ENCODE results near the gene ZNF860.
"Not testable (repeated sequence)": the region's sequence is repeated elsewhere in the genome, so short reads cannot be mapped to it uniquely, and the experiment has no call there.

Gene ZNF860

DNA sequence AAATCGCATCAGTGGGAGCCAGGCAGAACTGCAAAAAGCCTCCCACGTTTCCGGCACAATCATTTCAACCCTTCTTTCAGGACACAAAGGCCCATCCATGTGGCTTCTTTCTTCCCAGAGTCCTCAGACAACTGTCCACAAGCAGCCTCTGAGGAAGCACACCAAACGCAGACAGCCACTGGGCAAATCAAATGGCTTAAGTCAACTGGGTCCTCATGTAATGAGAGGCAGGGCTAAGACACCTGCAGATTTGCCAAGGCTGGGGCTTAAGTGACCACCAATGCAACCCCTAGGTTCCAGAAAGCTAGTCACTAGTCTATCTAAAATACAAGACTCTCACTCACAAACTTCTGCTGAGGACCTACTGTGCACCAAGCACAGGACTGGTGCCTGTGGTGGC lies 8.5 kb upstream of the ZNF860 start:
- H3K27me3 Mint-ChIP-seq (ENCODE audit: low read depth): peaks cover 8% of the 10 kb centered on the region
- no peaks in the 10 kb centered on the region for H3K9me3 Mint-ChIP-seq
- H3K4me1 Mint-ChIP-seq (ENCODE audit: low read depth): peaks cover 1% of the 10 kb centered on the region
- H3K36me3 Mint-ChIP-seq (ENCODE audit: low read depth): peaks cover 2% of the 10 kb centered on the region
- no peak for DNase-seq (ENCODE audit: low spot score)
- no peak overlapping the region for H3K27ac Mint-ChIP-seq
- no peak overlapping the region for H3K4me3 Mint-ChIP-seq

DNA sequence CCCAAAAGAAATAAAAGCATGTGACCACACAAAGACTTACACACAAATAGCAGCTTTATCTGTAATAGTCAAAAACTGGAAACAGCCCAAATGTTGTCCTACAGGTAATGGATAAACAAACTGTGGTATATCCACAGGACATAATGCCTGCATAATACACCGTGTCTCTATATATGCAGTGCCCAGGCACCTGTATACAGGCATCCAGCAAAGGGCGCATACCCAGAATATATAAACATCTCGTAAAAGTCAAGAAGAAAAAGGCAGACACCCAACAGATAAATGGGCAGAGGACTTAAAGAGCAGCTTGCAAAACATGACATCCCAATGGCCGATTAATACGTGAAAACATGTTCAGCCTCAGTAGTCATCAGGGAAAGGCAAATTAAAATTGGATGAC lies 7.7 kb upstream of the ZNF860 start:
- Mint-ChIP-seq H3K4me1 (ENCODE audit: low read depth) (peaks cover 5% of the 10 kb centered on the region), H3K9me3 (no peaks in the 10 kb centered on the region), H3K27ac (no peak overlapping the region)

DNA sequence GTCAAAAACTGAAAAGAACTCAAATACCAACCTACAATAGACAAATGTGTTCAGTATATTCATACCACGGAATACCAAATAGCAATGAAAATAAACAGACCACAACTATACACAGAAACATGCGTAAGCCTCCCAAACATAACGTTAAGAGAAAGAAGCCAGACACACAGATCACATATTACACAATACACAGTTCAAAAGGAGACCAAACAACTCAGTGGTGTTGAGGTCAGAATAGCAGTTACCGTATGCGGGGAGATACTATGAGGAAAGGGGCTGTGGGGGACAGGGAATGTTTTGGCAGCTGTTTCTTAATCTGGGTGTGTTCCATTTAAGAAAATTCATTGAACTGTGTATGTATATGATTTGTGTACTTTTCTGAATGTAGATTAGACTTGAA lies 7.1 kb upstream of the ZNF860 start:
- peaks cover 18% of the 10 kb centered on the region for H3K27me3 Mint-ChIP-seq (ENCODE audit: low read depth)
- peaks cover 2% of the 10 kb centered on the region for H3K36me3 Mint-ChIP-seq (ENCODE audit: low read depth)
- H3K4me3 Mint-ChIP-seq: no peak overlapping the region
- no peak overlapping the region for H3K27ac Mint-ChIP-seq
- peaks cover 9% of the 10 kb centered on the region for H3K4me1 Mint-ChIP-seq (ENCODE audit: low read depth)
- no peaks in the 10 kb centered on the region for H3K9me3 Mint-ChIP-seq
- DNase-seq (ENCODE audit: low spot score): no peak

More for the DNA sequence above, 7.7 kb upstream of the ZNF860 start:
- DNase-seq (ENCODE audit: low spot score): no peak
- Mint-ChIP-seq H3K27me3 (ENCODE audit: low read depth) (peaks cover 12% of the 10 kb centered on the region), H3K36me3 (ENCODE audit: low read depth) (peaks cover 2% of the 10 kb centered on the region), H3K4me3 (no peak overlapping the region)

DNA sequence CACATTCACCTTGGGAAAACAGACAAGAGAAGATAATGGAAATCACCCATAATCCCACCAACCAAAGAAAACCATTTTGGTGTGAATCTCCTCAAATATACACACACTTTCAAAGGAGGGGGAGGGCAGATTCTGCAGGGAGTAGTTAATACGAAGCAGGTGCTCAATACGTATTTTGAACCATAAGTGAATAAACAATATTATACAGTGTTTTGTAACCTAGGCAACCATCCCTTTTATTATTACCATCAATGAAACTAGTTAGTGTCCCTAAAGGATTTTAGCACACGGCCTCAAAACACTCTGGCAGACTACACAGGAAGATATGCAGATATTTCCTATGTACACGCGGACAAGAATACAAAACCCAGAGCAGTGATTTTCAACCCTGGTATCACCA lies 6.6 kb upstream of the ZNF860 start:
- peaks cover 2% of the 10 kb centered on the region for H3K36me3 Mint-ChIP-seq (ENCODE audit: low read depth)
- H3K4me3 Mint-ChIP-seq: no peak overlapping the region
- H3K27ac Mint-ChIP-seq: no peak overlapping the region
- peaks cover 21% of the 10 kb centered on the region for H3K27me3 Mint-ChIP-seq (ENCODE audit: low read depth)
- DNase-seq (ENCODE audit: low spot score): no peak
- H3K4me1 Mint-ChIP-seq (ENCODE audit: low read depth): peaks cover 12% of the 10 kb centered on the region
- H3K9me3 Mint-ChIP-seq: no peaks in the 10 kb centered on the region

DNA sequence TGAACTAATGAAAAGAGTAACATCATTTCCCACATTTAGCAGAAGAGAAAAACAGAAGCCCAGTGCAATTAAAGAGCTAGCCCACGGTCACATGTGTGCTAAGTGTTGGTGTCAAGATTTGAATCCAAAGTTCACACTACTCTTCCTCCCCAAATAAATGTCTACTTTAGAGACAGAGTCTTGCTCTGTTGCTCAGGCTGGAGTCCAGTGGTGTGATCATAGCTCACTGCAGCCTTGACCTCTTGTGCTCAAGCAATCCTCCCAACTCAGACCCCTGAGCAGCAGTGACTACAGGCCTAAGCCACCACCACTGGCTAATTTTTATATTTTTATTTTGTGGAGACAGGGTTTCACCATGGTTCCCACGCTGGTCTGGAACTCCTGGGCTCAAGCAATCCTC lies 5.2 kb upstream of the ZNF860 start:
- Mint-ChIP-seq H3K9me3 (no peaks in the 10 kb centered on the region), H3K27me3 (ENCODE audit: low read depth) (peaks cover 27% of the 10 kb centered on the region), H3K4me1 (ENCODE audit: low read depth) (peaks cover 16% of the 10 kb centered on the region), H3K27ac (no peak overlapping the region), H3K4me3 (no peak overlapping the region), H3K36me3 (ENCODE audit: low read depth) (peaks cover 2% of the 10 kb centered on the region)
- no peak for DNase-seq (ENCODE audit: low spot score)

DNA sequence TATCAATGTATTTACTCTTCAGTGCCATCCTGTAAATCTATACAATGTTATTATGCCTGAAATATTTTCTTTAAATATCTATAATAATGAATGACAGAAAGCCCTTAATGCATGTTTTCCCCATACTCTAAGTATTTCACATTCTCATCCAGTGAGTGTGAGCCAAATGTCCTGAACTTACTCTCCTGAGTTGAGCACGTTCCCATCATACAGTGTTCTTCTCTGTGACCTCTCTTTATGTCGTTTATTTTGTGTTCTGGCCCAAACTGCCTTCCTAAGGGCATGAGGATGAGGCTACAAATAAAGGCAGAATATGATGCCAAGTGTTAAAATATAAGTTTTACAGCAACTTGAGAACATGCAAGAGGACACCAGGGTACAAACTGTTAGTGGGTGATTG lies 3.8 kb upstream of the ZNF860 start:
- Mint-ChIP-seq H3K36me3 (ENCODE audit: low read depth) (peaks cover 2% of the 10 kb centered on the region), H3K4me3 (no peak overlapping the region), H3K9me3 (no peaks in the 10 kb centered on the region), H3K4me1 (ENCODE audit: low read depth) (peaks cover 18% of the 10 kb centered on the region), H3K27me3 (ENCODE audit: low read depth) (peaks cover 40% of the 10 kb centered on the region), H3K27ac (no peak overlapping the region)
- DNase-seq (ENCODE audit: low spot score): no peak

DNA sequence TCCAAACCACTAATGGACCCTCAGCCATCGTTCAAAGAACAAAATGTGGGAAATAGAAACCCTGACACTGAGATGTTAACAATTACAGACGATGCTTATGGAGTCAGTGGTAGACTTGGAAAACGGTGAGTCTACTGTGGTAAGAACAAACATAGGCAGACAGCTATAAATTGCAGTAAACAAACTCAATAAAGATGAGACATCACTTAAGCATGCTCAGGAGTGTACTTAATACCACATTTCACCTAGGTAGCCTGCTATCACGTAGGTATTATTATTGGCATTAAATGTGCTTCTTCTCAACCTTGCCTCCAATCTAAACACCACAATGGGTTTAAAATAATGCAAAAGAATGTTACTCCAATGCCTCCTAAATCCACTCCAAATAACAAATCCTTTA lies 3.0 kb upstream of the ZNF860 start:
- peaks cover 2% of the 10 kb centered on the region for H3K36me3 Mint-ChIP-seq (ENCODE audit: low read depth)
- DNase-seq (ENCODE audit: low spot score): no peak
- peak overlapping the region; percentile 72 for H3K4me3 Mint-ChIP-seq

DNA sequence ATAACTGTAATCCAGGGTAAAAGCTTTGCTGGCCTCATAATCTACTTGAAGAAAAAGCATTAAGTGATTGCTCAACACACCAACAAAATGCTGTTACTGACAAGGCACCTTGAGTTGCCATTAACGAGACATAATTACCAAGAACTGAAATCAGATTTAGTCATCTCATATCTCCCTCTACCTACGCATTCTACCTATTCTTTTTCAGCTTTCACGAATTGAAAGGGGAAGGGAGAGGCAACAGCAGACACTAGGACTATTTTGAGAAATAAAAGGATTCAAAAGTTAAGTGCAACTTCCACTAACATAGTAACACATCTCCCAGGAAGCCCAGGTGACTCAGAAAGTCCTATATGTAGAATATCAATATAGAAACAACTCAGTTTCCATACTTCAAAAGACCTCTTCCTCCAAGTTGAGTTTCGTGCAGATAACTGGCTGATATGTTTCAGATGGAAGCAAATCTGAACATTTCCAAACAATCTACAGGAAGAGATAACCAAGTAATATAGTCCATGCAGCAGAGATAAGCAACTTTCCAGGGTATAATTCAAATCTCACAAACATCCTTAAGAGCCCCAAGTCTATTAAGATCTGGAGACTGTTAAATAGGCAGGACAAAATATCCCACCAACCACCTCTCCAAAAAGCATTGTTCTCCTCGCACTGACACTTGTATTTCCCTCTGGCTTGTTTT lies 2.4 kb upstream of the ZNF860 start:
- Mint-ChIP-seq H3K9me3 (no peaks in the 10 kb centered on the region), H3K36me3 (ENCODE audit: low read depth) (peaks cover 2% of the 10 kb centered on the region), H3K4me3 (peak overlapping the region; percentile 72), H3K27ac (peak overlapping the region; percentile 64), H3K4me1 (ENCODE audit: low read depth) (peaks cover 18% of the 10 kb centered on the region), H3K27me3 (ENCODE audit: low read depth) (peaks cover 48% of the 10 kb centered on the region)
- DNase-seq (ENCODE audit: low spot score): peak; percentile 29

More for the DNA sequence above, 3.0 kb upstream of the ZNF860 start:
- Mint-ChIP-seq H3K27me3 (ENCODE audit: low read depth) (peaks cover 47% of the 10 kb centered on the region), H3K4me1 (ENCODE audit: low read depth) (peaks cover 18% of the 10 kb centered on the region), H3K27ac (no peak overlapping the region), H3K9me3 (no peaks in the 10 kb centered on the region)

DNA sequence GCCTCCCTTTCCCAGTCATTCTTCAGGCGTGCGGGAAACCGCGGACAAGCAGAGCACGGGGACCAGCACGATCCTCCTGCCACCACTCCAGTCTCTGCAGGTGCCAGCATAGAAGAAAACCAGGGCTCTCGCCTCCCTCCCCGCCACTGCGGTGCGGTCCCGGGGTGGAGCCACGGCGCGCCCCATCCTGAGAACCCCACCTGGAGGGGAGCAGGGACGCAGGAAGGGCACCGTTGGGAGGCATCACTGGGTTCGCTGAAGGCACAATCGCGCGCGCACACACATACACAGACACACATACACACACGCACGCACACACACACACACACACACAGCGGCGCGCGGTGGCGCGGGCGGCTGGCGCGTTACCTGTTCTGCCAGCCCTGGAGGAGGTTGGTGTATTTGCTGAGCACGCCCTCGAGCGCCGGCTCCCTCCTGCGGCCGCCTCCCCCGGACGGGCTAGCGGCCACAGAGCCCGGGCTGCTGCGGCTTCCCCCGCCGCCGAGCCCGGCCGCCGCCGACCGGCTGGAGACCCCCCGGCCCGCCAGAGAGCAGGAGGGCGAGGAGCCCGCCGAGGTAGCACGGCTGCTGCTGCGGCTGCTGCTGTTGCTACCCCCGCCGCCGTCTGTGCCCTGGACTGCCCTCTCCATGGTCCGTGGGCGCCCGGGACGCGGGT lies 882 bp upstream of the ZNF860 start:
- peaks cover 48% of the 10 kb centered on the region for H3K27me3 Mint-ChIP-seq (ENCODE audit: low read depth)
- H3K4me3 Mint-ChIP-seq: peak overlapping the region; percentile 82
- peak overlapping the region; percentile 38 for H3K27ac Mint-ChIP-seq
- H3K36me3 Mint-ChIP-seq (ENCODE audit: low read depth): no peaks in the 10 kb centered on the region
- peaks cover 18% of the 10 kb centered on the region for H3K4me1 Mint-ChIP-seq (ENCODE audit: low read depth)
- DNase-seq (ENCODE audit: low spot score): peak; percentile 38
- H3K9me3 Mint-ChIP-seq: no peaks in the 10 kb centered on the region

DNA sequence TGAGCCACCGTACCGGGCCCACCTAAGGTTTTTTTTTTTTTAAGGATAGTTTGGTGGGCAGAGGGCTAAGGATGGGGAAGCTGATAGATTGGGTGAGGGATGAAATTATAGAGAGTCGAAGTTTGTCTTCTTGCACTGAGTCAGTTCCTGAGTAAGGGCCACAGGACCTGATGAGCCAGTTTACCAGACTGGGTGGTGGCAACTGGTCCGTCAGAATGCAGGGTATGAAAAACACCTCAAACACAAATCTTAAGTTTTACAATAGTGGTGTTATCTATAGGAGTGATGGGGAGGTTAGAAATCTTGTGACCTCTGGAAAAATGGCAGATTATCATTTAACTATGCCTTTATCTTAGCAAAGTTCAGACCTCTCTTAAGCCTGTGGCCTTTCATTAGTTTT lies 2.8 kb downstream of the ZNF860 start:
- Mint-ChIP-seq H3K4me3 (no peak overlapping the region), H3K27me3 (ENCODE audit: low read depth) (peaks cover 32% of the 10 kb centered on the region), H3K27ac (no peak overlapping the region), H3K4me1 (ENCODE audit: low read depth) (peaks cover 12% of the 10 kb centered on the region), H3K9me3 (peaks cover 3% of the 10 kb centered on the region), H3K36me3 (ENCODE audit: low read depth) (no peaks in the 10 kb centered on the region)
- DNase-seq (ENCODE audit: low spot score): no peak

DNA sequence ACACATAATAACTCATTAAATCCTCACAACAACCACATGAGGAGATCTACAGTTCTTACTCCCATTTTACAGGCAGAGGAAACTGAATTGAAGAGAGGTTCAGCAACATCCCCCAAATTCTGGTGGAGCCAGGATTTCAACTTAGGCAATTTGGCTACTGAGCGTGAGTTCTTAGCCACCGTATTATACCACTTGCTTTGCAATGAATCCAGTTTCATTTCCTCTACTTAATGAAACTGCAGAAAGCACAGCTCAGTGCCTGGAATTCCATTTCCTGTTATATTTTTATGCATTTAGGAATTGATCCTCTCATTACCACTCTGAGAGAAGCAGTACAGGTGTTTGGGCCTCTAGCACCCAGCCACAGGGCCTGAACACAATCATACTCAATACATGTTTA lies 4.3 kb downstream of the ZNF860 start:
- DNase-seq (ENCODE audit: low spot score): no peak
- Mint-ChIP-seq H3K4me1 (ENCODE audit: low read depth) (peaks cover 3% of the 10 kb centered on the region), H3K27me3 (ENCODE audit: low read depth) (peaks cover 22% of the 10 kb centered on the region), H3K4me3 (no peak overlapping the region), H3K36me3 (ENCODE audit: low read depth) (no peaks in the 10 kb centered on the region), H3K27ac (no peak overlapping the region), H3K9me3 (peaks cover 3% of the 10 kb centered on the region)

DNA sequence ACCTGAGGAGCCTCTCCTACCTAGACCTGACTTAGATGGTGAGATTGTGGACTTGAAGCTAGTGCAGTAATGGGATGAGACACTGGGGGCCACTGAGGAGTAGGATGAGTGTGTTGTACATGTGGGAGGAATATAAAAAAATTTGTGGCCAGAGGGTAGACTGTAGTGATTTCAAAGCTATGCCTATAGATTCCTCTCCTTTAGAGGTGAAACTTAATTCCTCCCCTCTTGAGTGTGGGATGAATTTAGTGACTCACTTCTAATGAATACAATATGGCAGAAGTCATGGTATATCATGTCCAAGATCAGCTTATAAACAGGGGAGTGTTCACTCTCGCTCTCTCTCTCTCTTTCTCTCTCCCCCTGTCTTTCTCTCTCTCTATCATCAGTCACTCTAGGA lies 6.7 kb downstream of the ZNF860 start:
- peaks cover 7% of the 10 kb centered on the region for H3K9me3 Mint-ChIP-seq
- peaks cover 3% of the 10 kb centered on the region for H3K36me3 Mint-ChIP-seq (ENCODE audit: low read depth)
- H3K4me3 Mint-ChIP-seq: no peak overlapping the region
- no peak overlapping the region for H3K27ac Mint-ChIP-seq
- no peaks in the 10 kb centered on the region for H3K4me1 Mint-ChIP-seq (ENCODE audit: low read depth)
- DNase-seq (ENCODE audit: low spot score): no peak
- peaks cover 3% of the 10 kb centered on the region for H3K27me3 Mint-ChIP-seq (ENCODE audit: low read depth)

DNA sequence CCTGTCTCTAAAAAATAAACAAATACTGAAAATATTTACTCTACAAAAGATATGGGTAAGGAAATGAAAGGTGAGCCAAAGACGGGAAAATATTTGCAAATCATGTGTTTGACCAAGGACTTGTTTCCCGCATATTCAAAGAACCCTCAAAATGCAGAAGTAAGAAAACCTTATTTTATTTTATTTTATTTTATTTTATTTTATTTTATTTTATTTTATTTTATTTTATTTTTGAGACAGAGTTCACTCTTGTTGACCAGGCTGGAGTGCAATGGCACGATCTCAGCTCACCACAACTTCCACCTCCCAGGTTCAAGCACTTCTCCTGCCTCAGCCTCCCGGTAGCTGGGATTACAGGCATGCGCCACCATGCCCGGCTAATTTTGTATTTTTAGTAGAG lies 11.4 kb downstream of the ZNF860 start:
- not testable (repeated sequence) for H3K4me3 Mint-ChIP-seq; H3K36me3 Mint-ChIP-seq (ENCODE audit: low read depth); DNase-seq (ENCODE audit: low spot score); H3K27ac Mint-ChIP-seq; H3K27me3 Mint-ChIP-seq (ENCODE audit: low read depth)
- Mint-ChIP-seq H3K4me1 (ENCODE audit: low read depth) (peaks cover 12% of the 10 kb centered on the region), H3K9me3 (peaks cover 30% of the 10 kb centered on the region)

DNA sequence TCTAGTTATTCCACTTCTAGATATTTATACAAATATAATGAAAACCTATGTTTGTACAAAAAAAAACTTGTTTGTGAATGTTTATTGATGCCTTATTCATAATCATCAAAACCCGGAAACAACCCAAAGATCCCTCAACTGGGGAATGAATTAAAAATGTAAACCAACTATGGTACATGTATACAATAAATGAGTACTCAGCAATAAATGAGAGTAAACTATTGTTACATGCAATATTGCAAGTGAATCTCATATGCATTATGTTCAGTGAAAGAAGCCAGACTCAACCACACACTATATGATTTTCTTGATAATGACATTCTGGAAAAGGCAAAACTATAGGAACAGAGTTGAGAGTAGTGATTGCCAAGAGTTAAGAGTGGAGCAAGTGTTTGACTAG lies 12.3 kb downstream of the ZNF860 start:
- DNase-seq (ENCODE audit: low spot score): no peak
- no peak overlapping the region for H3K27ac Mint-ChIP-seq
- H3K27me3 Mint-ChIP-seq (ENCODE audit: low read depth): no peaks in the 10 kb centered on the region
- H3K4me3 Mint-ChIP-seq: no peak overlapping the region
- H3K36me3 Mint-ChIP-seq (ENCODE audit: low read depth): peaks cover 5% of the 10 kb centered on the region
- H3K9me3 Mint-ChIP-seq: peaks cover 30% of the 10 kb centered on the region
- peaks cover 15% of the 10 kb centered on the region for H3K4me1 Mint-ChIP-seq (ENCODE audit: low read depth)

DNA sequence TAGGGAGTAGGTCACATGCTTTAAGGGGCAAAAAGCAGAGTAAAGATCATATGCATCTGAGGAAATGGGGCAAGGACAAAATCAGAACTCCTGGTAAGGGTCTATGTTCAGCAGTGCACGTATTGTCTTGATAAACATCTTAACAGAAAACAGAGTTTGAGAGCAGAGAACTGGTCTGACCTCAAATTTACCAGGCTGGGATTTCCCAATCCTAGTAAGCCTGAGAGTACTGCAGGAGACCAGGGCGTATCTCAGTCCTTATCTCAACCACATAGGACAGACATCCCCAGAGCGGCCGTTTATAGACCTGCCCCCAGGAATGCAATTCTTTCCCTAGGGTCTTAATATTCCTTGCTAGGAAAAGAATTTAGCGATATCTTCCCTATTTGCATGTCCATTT lies 13.5 kb downstream of the ZNF860 start:
- DNase-seq (ENCODE audit: low spot score): peak; percentile 30
- not testable (repeated sequence) for H3K27ac Mint-ChIP-seq; H3K4me3 Mint-ChIP-seq; H3K36me3 Mint-ChIP-seq (ENCODE audit: low read depth); H3K27me3 Mint-ChIP-seq (ENCODE audit: low read depth)
- H3K4me1 Mint-ChIP-seq (ENCODE audit: low read depth): peaks cover 17% of the 10 kb centered on the region
- peaks cover 30% of the 10 kb centered on the region for H3K9me3 Mint-ChIP-seq

All from T-helper 2 cell treated with Interferon-gamma antibody and Interleukin-4, amounts not matched to agents 5 μg/mL and 100 μg/mL, for 36 hours (primary cell).